Measurements from ENCODE around the gene UROD. TPM values are rescaled to one million over a fixed set of nuclear protein-coding genes. Genes with fewer than 3 reads are reported as not detected.

Gene UROD
- total RNA-seq, 4 donors from 2014 or later, result 45.4 to 65.9 (median 57.2) TPM

DNA sequence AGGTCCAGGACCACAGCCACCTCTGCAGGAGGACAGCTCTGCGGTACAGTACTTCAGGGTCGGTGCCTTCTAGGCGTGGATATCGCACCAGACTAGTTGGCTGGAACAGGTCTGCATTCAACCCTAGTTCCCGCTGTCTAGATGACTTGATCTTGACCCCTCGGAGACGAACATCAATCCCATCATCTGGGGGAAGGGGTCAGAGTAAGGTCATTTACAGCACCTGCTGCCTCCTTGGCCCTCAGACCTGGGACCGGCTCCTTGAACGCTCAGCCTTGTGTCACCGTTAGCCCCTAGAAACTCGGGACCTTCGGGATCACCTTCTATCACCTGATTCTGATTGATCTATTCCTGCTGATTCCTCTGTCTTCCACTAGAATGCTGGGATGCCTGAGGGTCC is 3.5 kb upstream of the UROD start:
- Histone ChIP-seq H3K9me3 (no peaks in the 10 kb centered on the region), H3K4me1 (peaks cover 42% of the 10 kb centered on the region), H3K27me3 (no peaks in the 10 kb centered on the region), H3K36me3 (peaks cover 63% of the 10 kb centered on the region), H3K4me3 (no peak overlapping the region), H3K27ac (no peak overlapping the region)
- 95% methylated on average over 5 of the region's 12 CpGs for WGBS
- no peak for DNase-seq (ENCODE audit: low spot score in 2 of 2)
- TF ChIP-seq EP300 (IDR thresholded peaks at IDR 0.05) (no peak), POLR2AphosphoS5 (IDR thresholded peaks at IDR 0.05) (no peak), POLR2A (IDR thresholded peaks at IDR 0.05) (no peak)
- TF ChIP-seq, protein P1, sequence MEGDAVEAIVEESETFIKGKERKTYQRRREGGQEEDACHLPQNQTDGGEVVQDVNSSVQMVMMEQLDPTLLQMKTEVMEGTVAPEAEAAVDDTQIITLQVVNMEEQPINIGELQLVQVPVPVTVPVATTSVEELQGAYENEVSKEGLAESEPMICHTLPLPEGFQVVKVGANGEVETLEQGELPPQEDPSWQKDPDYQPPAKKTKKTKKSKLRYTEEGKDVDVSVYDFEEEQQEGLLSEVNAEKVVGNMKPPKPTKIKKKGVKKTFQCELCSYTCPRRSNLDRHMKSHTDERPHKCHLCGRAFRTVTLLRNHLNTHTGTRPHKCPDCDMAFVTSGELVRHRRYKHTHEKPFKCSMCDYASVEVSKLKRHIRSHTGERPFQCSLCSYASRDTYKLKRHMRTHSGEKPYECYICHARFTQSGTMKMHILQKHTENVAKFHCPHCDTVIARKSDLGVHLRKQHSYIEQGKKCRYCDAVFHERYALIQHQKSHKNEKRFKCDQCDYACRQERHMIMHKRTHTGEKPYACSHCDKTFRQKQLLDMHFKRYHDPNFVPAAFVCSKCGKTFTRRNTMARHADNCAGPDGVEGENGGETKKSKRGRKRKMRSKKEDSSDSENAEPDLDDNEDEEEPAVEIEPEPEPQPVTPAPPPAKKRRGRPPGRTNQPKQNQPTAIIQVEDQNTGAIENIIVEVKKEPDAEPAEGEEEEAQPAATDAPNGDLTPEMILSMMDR (IDR thresholded peaks at IDR 0.05), result no peak

DNA sequence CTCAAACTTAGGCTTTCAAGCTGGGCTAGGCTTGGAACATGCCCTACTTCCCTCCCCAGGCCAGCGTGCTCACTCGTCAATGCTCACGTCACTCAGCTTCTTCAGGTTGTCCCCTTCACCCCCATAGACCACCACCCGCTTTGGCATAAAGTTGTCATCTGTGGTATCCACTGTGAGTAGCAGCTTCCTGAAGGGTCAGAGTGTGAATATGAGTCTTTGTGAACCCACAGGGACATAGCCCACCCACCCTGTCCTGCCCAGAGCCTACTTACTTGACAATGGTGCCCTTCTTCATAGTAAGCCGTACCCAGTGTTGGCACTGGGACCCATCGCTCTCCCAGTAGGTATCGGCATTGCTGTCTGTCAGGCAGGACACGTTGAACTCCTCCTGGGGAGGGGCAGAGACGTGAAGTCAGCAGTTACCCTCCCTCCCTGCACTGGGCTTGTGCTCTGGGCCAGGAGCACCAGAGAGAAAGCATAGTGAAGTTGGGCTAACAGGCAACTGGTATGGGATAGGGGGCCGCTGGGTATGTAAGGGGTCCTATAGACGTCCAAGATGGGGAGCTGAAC is 2.7 kb upstream of the UROD start:
- whole genome bisulfite sequencing, result 87% methylated on average over 7 of the region's 11 CpGs
- Histone ChIP-seq H3K9me3 (no peaks in the 10 kb centered on the region), H3K4me1 (peaks cover 50% of the 10 kb centered on the region), H3K4me3 (peak overlapping the region; percentile 94), H3K36me3 (peaks cover 58% of the 10 kb centered on the region), H3K27ac (no peak overlapping the region), H3K27me3 (no peaks in the 10 kb centered on the region)
- no peak for TF ChIP-seq POLR2A (IDR thresholded peaks at IDR 0.05)
- no peak for TF ChIP-seq EP300 (IDR thresholded peaks at IDR 0.05)
- no peak for TF ChIP-seq POLR2AphosphoS5 (IDR thresholded peaks at IDR 0.05)
- TF ChIP-seq, protein P1 (IDR thresholded peaks at IDR 0.05), result no peak
- DNase-seq (ENCODE audit: low spot score in 2 of 2), result no peak

DNA sequence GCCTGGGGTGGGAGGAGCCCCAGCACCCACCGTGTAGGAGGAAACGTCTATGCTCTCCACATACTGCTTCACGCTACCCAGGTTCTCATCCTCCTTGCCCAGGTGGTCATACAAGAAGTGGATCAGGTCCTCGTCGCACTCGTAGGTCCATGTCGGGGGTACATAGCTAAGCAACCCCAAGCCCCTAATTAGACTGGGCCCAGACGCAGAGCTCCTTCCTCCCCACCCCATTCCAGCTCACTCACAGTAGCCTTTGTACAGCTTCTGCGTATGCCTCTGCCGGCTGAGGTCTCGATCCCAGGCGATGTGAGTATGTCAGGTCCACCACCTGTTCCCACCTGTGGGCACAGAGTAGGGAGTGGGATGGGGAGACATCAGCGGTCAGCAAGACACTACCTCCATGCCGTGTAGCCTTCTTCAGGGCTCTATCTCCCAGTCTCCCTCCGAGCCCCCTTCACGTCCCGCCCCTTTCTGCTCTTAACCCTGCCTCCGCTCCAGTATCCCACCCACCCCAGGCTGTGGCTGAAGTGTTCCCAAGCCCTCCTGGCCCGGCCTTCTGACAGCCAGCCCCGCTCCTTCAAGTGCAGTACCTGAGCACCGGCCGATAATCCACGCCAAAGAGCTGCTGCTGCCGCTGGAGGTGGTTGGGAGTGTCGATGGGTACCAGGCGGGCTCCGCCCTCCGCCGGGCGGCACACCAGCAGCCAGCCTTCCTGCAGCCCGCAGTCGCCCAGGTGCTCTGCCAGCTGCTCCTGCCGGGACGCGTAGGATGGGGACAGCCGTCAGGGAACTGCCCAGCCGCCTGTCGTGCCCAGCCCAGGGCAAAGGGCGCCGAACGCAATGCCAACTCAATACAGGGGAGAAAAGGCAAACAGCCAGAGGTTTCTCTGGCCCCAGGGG is 1.8 kb upstream of the UROD start:
- Histone ChIP-seq H3K9me3 (no peaks in the 10 kb centered on the region), H3K36me3 (peaks cover 50% of the 10 kb centered on the region), H3K4me3 (peak overlapping the region; percentile 94), H3K4me1 (peaks cover 56% of the 10 kb centered on the region), H3K27ac (peak overlapping the region; percentile 90), H3K27me3 (no peaks in the 10 kb centered on the region)
- 16% methylated on average over 37 of the region's 41 CpGs for WGBS
- TF ChIP-seq POLR2AphosphoS5 (IDR thresholded peaks at IDR 0.05) (no peak), POLR2A (IDR thresholded peaks at IDR 0.05) (no peak), EP300 (IDR thresholded peaks at IDR 0.05) (no peak)
- TF ChIP-seq, protein P1 (IDR thresholded peaks at IDR 0.05), result no peak
- DNase-seq (ENCODE audit: low spot score in 2 of 2), result peak in 1 of 2 donors; percentile 69

DNA sequence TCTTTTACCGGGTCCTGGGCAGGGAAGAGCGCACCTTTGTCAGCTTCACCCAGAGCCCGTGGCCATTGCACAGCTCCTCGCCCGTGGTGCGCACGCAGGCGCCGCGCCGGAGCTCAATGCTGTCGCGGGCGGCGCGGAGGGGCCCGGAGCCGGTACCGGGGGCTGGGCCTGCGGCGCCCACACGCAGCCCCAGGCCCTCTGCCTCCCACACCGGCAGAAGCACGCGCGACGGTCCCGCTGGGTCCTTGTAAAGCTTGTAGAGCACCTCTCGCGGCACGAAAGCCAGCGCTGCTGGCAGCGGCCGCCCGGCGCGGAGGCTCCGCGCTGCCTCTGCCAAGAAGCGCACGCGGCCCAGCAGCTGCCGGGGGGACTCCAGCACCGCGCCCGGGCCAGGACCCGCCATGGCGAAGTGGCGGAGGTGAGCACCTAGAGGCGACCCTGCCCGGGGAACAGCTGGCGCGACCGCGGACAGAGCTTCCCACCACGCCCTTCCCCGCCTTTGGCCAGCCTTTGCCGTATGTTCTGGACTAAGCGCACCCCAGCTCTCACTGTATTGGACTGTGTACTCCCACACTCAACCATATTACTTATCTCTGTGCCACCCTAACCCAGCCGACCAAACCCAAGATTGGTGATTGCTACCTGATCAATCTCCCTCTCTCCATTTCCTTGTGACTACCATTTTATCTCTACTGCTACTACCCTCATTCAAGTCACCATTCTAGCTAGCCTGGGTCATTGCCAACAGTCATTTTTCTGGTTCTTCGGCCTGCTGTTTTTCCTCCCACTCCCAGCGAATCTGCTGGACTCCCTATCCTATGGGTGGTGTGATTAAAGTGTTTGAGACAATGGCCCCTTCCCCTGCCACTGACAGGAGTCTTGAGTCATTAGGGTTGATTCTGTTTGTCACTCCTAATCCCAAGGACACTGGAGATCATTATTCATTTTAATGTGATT is 921 bp upstream of the UROD start, which contains the start of gene HECTD3:
Gene HECTD3, minus strand, starts transcription at position 470 of the 957 bp plus-strand sequence. Its CDS starts 67 bp downstream, at position 403.
- Histone ChIP-seq H3K27me3 (no peaks in the 10 kb centered on the region), H3K4me3 (peak within 1 kb of the TSS; percentile 94), H3K27ac (peak within 1 kb of the TSS; percentile 90), H3K36me3 (peaks cover 47% of the 10 kb centered on the region), H3K9me3 (no peaks in the 10 kb centered on the region), H3K4me1 (peaks cover 56% of the 10 kb centered on the region)
- DNase-seq (ENCODE audit: low spot score in 2 of 2), result peak; percentile 87 to 90
- 1% methylated on average over 18 of the region's 62 CpGs for WGBS
- TF ChIP-seq POLR2AphosphoS5 (IDR thresholded peaks at IDR 0.05), result peak in 1 of 3 donors; percentile 15
- TF ChIP-seq POLR2A (IDR thresholded peaks at IDR 0.05), result peak in 1 of 2 donors; percentile 21
- TF ChIP-seq EP300 (IDR thresholded peaks at IDR 0.05), result no peak

DNA sequence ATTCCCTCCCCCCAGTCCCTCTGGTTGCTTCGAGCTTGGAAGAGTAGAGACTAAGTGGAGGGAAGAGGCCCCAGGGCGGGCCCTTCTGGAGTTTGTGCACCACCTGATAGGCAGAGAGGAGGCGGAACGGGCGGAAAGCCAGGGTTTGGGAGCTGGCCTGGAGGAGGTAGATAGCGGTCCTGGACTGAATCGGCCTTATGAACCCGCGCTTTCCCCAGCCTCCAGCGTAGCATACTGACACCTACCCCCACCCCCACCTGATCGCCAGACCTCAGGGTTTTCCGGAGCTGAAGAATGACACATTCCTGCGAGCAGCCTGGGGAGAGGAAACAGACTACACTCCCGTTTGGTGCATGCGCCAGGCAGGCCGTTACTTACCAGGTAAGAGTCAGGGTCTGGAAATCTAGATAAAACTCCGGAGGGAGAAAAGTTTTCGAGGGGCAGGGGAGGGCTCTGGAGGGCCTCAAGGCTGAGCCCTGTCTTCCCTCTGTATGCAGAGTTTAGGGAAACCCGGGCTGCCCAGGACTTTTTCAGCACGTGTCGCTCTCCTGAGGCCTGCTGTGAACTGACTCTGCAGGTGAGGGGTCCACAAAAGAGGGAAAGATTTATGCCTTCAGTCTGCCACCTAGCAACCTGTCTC is 705 bp downstream of the UROD start:
- Histone ChIP-seq H3K9me3 (no peaks in the 10 kb centered on the region), H3K4me3 (peak overlapping the region; percentile 94), H3K36me3 (peaks cover 31% of the 10 kb centered on the region), H3K27ac (peak overlapping the region; percentile 90), H3K4me1 (peaks cover 56% of the 10 kb centered on the region), H3K27me3 (no peaks in the 10 kb centered on the region)
- no peak for TF ChIP-seq EP300 (IDR thresholded peaks at IDR 0.05)
- no peak for TF ChIP-seq POLR2AphosphoS5 (IDR thresholded peaks at IDR 0.05)
- TF ChIP-seq, protein P1 (IDR thresholded peaks at IDR 0.05), result no peak
- DNase-seq (ENCODE audit: low spot score in 2 of 2), result peak in 1 of 2 donors; percentile 86
- WGBS, result 7% methylated on average over 13 of the region's 21 CpGs
